OCI-LY3 (cell line): ENCODE measurements around the gene ABTB2.

Experiments
- EZH2phosphoT487 ChIP-seq: fragments of 200-600 bp; shearing (Covaris generic); IDR thresholded peaks from 2 replicates; pipeline ENCODE4 v1.6.1; 2018; ENCODE audit warnings: antibody characterized with exemption, mixed run types, low read depth
- TF ChIP-seq, protein P1 (sequence below): fragments of 200-600, 300-600 bp; sonication (generic); IDR thresholded peaks from 2 replicates; pipeline ENCODE4 v1.5.1; 2014; ENCODE audit warnings: antibody characterized with exemption, low read length, low read depth

DNA sequence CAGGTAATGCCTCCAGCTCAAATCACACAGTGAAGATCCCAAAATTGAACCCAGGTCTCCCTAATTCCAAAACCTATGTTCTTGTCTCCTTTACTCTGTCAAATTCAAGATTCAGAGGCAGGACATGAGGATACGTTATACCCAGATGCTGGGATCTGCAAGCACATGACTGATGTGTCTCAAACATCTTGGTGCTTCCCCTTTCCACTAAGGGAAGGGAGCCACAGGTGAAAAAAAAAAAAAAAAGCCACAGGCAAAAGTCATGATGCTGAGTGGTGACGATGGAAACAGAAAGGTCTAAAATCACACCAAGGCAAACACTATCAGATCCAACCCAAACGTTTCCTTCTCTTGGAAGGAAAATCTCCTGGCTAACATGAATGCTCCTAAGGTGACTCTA lies 24.0 kb downstream of the ABTB2 start:
- TF ChIP-seq, protein P1, sequence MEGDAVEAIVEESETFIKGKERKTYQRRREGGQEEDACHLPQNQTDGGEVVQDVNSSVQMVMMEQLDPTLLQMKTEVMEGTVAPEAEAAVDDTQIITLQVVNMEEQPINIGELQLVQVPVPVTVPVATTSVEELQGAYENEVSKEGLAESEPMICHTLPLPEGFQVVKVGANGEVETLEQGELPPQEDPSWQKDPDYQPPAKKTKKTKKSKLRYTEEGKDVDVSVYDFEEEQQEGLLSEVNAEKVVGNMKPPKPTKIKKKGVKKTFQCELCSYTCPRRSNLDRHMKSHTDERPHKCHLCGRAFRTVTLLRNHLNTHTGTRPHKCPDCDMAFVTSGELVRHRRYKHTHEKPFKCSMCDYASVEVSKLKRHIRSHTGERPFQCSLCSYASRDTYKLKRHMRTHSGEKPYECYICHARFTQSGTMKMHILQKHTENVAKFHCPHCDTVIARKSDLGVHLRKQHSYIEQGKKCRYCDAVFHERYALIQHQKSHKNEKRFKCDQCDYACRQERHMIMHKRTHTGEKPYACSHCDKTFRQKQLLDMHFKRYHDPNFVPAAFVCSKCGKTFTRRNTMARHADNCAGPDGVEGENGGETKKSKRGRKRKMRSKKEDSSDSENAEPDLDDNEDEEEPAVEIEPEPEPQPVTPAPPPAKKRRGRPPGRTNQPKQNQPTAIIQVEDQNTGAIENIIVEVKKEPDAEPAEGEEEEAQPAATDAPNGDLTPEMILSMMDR = no peak
- TF ChIP-seq EZH2phosphoT487 = no peak
